LHCN-M2 (cell line): Measurements from ENCODE around the gene B3GNT8. TPM values are rescaled to one million over a fixed set of nuclear protein-coding genes. Genes with fewer than 3 reads are reported as not detected.
"Not testable (repeated sequence)": the region's sequence is repeated elsewhere in the genome, so short reads cannot be mapped to it uniquely, and the experiment has no call there.

Experiments used
- DNase-seq: peaks from one replicate; pipeline ENCODE4 v3.0.0-alpha.2; 2012; ENCODE audit warnings: low read depth
- total RNA-seq: library from RNA; depleted of rRNA; stranded (reverse); fragments of >200 nt; gene quantifications from 2 replicates; pipeline ENCODE4 v1.2.3, GENCODE V29; 2014

Gene B3GNT8
- total RNA-seq, 1 experiment from 2014 or later = not detected

DNA sequence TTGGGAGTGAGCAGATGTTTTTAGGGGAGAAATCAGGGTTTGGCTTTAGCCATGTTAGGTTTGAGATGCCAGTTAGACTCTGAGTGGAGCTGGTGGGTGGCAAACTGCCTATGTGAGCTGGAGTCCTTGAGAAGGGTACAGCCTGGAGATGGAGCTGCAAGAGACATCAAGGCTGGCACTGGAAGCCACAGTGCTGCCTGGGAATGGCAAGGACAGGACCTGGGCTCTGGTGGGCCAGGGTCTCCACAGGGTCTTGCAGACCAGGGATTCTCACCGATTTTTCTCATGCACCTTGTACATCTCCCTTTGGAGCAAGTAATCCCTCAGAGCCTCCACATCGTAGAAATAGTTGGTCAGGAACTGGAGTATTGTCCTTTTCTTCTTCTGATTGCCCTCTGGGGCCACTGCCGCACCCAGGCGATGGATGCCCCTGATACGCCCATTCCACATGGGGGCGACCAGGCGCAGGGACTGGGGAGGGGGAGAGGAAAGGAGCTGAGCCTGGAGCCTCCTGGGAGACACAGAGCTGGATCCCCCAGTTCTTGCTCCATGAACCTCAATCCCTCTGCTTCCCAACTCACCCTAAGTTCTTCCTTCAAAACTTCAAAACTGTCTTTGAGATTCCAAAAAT is 10.9 kb upstream of the B3GNT8 start:
- DNase-seq = no peak

DNA sequence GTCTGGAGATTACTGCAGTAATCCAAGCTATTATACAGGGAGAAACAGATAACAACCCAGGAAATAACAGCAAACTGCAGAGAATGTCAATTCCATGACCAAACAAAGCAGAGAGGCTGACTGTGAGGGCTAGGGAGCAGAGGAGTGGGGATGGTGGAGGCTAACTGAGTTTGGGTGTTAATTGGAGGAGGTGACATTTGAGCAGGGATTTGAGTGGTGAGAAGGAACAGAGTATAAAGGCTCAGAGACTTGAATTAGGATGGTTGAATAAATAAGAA is 9.4 kb upstream of the B3GNT8 start:
- no peak for DNase-seq

DNA sequence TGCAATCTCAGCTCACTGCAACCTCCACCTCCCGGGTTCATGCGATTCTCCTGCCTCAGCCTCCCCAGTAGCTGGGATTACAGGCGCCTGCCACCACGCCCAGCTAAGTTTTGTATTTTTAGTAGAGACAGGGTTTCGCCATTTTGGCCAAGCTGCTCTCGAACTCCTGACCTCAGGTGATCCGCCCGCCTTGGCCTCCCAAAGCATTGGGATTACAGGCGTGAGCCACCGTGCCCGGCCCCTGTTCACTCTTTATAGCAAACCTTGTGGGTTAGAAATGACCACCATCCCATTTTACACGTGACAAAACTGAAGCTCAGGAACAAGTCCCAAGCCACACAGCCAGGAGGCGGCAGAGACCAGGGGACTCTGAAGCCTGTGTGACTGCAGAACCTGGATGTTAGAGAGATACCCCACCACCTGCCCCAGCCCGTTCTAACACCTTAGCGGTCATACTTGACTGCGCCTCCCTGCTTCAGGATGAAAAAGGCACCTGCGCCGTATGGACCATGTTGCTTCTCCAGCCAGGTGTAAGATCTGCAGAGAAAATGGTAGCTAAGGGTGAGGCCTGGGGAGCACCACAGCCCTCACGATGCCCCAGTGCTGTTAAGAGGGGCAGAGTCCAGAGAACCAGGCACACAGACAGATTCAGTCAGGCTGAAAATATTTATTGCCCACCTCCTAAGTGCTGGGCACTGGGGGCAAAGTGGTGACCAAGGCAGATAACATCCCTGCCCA is 8.9 kb upstream of the B3GNT8 start:
- DNase-seq = no peak

GRCh38 chr19:41435376-41435775 is 8.2 kb upstream of the B3GNT8 start:
- not testable (repeated sequence) for DNase-seq

GRCh38 chr19:41434450-41434849 is 7.3 kb upstream of the B3GNT8 start:
- DNase-seq = no peak

- DNase-seq = no peak
Measured at GRCh38 chr19:41433171-41433570, 6.0 kb upstream of the B3GNT8 start.

GRCh38 chr19:41431426-41432386 is 4.5 kb upstream of the B3GNT8 start:
- DNase-seq = no peak

DNA sequence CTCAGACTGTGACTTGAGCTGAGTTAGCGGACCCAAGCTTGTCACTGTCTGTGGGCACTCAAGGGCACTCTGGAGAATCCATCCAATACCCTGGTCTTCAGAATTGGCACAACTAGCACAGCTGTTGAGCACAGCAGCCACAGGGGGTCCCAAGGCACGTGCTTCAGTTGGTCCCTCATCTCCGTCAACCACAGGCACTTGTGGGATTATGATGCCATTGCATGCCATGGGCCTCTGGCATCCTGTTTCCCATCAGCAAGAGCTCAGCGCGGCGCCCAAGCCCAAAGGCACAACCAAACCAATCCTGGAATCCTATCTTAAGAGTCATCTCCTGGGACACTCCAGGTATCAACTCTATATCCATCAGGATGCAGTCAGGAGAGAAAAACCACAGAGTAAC is 3.7 kb upstream of the B3GNT8 start:
- no peak for DNase-seq

- DNase-seq = peak; percentile 25
Measured at GRCh38 chr19:41428481-41428859, 1.3 kb upstream of the B3GNT8 start.

GRCh38 chr19:41427647-41428480 is 690 bp upstream of the B3GNT8 start:
- no peak for DNase-seq

- no peak for DNase-seq
Measured at GRCh38 chr19:41426116-41426841, 895 bp downstream of the B3GNT8 start.

GRCh38 chr19:41425174-41426115 is 1.7 kb downstream of the B3GNT8 start:
- no peak for DNase-seq

DNA sequence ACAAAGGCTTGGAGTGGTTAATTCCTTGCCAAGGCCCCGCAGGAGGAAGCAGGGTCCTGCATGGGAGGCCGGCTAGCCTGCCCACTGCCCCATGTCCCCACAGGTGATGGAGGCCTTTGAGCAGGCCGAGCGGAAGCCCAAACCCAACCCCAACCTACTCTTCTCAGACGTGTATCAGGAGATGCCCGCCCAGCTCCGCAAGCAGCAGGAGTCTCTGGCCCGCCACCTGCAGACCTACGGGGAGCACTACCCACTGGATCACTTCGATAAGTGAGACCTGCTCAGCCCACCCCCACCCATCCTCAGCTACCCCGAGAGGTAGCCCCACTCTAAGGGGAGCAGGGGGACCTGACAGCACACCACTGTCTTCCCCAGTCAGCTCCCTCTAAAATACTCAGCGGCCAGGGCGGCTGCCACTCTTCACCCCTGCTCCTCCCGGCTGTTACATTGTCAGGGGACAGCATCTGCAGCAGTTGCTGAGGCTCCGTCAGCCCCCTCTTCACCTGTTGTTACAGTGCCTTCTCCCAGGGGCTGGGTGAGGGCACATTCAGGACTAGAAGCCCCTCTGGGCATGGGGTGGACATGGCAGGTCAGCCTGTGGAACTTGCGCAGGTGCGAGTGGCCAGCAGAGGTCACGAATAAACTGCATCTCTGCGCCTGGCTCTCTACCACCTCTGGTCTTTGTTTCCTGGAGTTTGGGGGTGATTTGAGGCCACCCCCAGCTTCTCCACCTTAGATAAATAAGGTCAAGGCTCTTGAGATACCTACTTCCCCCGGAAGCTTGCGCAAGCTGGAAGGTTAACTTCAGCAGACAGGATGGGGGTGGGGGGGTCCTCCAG is 2.6 kb downstream of the B3GNT8 start:
- no peak for DNase-seq

- no peak for DNase-seq
Measured at GRCh38 chr19:41422955-41423354, 4.2 kb downstream of the B3GNT8 start.

DNA sequence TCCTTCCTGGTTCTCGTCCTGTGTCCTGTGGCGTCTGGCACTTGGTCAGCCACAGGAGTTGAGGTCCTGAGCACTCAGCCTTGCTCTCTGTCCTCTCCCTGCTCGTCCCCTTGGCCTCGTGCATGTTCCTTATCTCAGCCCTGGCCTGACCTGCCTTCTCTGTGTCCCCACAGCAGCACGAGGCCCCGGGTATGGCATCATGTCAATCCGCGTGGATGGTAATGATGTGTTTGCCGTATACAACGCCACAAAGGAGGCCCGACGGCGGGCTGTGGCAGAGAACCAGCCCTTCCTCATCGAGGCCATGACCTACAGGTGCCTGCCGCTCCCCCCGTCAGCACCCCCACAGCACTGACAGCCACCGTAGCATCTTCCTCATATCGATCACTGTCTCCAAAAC is 4.7 kb downstream of the B3GNT8 start:
- DNase-seq = no peak

GRCh38 chr19:41421973-41422372 is 5.2 kb downstream of the B3GNT8 start:
- no peak for DNase-seq

GRCh38 chr19:41421314-41421713 is 5.9 kb downstream of the B3GNT8 start:
- no peak for DNase-seq

GRCh38 chr19:41420101-41420880 is 6.9 kb downstream of the B3GNT8 start:
- DNase-seq = no peak
